HG03097 (cell line): ENCODE data around the gene LPP.

Experiments
- ATAC-seq: cut with Tn5 transposase; IDR thresholded peaks from one replicate; pipeline ENCODE4 v1.9.1; 2021; ENCODE audit not compliant: unreplicated experiment, low FRiP score

LPP gene

GRCh38 chr3:188867691-188868265, 713.8 kb downstream of the LPP start:
- no peak for ATAC-seq

- no peak for ATAC-seq
Measured at GRCh38 chr3:188868803-188869202, 714.8 kb downstream of the LPP start.

DNA sequence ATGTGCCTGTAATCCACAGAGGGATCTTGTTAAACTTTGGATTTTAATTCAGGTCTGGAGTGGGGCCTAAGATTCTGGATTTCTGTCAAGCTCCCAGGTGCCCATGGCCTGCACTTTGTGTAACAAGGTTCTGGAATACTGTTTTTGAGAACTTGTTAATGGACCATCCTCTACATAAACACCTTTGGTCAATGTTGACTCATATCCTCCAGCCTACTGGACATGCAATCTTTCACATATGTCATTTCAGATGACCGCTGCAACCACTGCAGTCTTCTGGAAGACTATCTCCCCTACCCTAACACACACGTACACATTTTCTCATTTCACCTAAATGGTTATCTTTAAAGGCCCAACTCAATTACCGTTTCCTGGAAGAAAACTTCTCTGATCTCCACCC, 715.7 kb downstream of the LPP start:
- ATAC-seq: no peak

DNA sequence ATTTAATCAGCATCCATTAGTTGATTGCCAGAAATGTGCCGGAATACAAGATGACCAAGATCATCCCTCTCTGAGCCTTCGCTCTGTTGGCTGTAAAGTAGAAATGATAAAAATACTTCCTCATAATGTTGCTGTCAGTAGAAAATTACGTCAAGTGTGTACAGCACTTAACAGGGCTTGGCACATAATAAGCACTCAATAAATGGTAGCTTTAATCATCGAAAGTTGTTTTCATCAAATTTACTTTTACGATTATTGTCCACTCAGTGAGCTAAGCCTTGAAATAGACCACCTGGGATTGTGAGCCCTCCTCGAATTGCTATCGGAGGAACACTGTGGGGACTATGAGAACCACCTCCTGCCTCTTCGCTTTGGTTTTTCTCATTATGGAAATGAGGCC, 716.5 kb downstream of the LPP start:
- no peak for ATAC-seq

DNA sequence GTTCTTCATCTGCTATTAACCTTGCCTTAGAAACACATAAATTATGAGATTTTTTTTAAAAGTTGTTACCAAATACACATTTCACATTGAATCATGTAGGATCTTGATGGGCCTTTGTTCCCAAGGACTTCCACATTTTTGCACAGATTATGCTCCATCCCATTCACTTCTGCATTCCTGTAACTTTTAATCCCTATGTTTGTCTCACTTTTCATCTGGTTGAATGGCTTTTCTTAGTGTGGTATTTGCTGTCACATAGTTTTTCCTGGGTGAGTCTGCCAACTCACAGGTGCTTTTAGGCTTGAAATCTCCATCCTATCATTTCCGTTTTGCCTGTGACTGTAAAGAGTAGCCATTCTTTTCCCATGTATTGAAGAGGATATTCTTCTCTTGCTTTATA, 720.6 kb downstream of the LPP start:
- no peak for ATAC-seq

- ATAC-seq: no peak
Measured at GRCh38 chr3:188875413-188875812, 721.5 kb downstream of the LPP start.

GRCh38 chr3:188876370-188876769, 722.4 kb downstream of the LPP start:
- ATAC-seq: no peak

DNA sequence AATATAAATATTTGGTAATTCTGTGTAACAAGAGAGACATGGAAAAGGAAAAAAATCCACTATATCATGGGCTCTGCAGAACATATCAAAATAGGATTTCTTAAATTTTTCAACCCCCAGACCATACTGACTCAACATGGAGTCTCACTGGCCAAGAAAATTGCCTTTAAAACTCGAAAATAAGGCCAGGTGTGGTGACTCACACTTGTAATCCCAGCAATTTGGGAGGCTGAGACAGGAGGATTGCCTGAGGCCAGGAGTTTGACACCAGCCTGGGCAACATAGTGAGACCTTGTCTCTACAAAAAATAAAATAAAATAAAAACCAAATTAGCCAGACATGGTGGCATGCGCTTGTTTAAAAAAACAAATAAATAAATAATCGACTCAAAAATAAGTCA, 723.4 kb downstream of the LPP start:
- ATAC-seq: no peak

- ATAC-seq: no peak
Measured at GRCh38 chr3:188878076-188878475, 724.1 kb downstream of the LPP start.

GRCh38 chr3:188881954-188882641, 728.1 kb downstream of the LPP start:
- ATAC-seq: no peak

- ATAC-seq: no peak
Measured at GRCh38 chr3:188884299-188885043, 730.5 kb downstream of the LPP start.

DNA sequence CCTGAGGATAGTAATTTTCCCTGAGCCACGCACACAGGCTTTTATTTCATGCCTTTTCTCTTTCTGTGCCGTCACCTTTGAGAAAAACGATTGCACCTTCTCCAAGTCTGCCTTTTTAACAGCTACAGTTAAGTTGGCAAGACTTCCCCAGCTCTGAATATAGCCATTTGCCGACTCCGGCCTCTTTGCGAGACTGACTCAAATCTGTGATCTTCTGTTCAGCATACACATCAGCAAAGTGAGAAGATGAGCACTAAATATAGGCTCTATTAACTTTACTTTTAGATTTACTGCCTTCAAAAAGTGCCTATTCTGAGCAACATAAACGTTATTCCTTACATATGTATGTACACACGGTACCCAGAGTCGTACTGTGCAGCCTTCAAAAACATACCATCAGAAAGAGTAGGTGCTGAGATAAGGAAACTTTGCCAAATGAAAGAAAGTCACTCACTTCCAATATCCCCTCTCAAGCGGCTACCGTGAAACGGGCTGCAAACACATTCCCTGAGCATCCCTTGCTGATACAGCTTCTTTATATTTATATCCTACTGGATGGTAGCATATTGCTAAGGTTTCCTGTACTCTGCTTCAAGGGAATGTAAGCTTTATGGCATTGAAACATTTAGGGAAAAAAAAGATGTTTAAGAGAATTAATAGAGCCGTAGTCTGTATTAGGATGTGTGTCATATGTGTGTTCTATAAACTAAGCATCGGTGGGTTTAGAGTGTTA, 734.5 kb downstream of the LPP start:
- no peak for ATAC-seq

DNA sequence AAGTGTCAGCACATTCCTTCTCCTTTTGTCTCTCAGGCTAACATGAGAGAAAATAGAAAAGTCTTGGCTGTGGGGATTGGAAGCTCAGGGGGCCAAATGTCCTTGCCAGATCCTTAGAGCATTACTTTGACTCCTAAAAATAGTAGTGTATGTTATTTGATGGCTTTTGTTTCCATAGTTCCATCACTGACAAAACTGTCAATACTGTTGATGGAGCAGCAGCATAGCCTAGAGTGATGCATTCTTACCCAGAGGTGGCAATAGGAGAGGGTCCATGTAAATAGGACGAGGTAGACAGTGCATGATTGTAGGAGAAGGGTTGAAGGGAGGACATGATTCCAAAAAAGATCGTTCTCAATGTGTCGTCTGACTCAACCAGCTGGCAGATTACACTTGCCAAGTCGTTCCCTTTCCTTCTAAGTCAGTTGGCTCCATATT, 735.1 kb downstream of the LPP start:
- no peak for ATAC-seq

- no peak for ATAC-seq
Measured at GRCh38 chr3:188890572-188891270, 736.8 kb downstream of the LPP start.

GRCh38 chr3:188899881-188900280, 745.9 kb downstream of the LPP start:
- no peak for ATAC-seq

- ATAC-seq: no peak
Measured at GRCh38 chr3:188900421-188900951, 746.5 kb downstream of the LPP start.

DNA sequence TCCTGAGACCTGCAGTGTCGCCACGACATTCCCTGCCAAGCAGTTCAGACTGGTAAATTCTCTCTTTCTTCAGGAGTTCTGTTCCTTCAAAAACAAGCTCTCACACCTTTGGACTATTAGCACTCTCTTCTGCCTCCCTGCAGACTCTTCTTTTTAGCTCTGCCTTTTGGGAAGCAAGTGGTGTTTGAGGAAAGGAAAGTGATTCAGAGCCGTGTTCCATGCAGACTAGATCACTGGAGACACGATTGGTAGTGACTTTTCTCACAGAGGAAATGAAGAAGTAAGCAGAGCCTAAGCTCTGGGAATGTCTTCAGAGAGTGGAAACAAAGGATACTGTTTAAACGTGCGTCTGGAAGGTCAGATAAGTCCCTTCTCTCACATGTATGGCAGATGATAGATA, 747.2 kb downstream of the LPP start:
- ATAC-seq: no peak

DNA sequence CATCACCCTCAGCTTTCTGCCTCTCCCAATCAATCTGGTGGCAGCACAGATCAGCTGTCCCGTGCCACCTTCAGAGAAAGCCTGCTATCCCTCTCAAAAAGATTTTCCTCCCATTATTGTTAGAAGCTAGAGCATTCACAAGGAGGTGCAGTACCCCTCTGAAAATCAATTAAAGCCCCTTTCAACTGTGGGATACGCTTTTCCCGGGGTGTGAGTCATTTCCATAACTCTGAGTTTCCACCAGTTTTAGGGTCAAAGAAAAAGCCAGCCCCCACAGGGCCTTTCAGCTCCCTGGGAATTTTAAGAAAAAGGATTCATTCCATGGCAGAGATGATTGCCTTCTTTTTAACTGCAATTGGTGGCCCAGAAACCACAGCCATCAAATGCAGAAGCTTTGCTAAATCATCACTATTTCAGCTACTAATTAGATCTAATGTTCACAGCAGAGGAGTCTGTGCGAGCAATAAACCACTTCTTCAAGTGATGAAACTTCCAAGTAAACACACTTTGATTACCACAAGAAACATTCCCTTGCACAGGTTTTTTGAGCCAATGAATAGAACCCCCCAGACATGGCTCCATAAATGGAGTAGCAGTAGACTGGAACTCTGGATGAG, 747.8 kb downstream of the LPP start:
- ATAC-seq: no peak

- no peak for ATAC-seq
Measured at GRCh38 chr3:188904670-188905069, 750.7 kb downstream of the LPP start.

GRCh38 chr3:188905547-188905946, 751.6 kb downstream of the LPP start:
- no peak for ATAC-seq
